ENCODE data around the gene PGR.

Gene PGR

DNA sequence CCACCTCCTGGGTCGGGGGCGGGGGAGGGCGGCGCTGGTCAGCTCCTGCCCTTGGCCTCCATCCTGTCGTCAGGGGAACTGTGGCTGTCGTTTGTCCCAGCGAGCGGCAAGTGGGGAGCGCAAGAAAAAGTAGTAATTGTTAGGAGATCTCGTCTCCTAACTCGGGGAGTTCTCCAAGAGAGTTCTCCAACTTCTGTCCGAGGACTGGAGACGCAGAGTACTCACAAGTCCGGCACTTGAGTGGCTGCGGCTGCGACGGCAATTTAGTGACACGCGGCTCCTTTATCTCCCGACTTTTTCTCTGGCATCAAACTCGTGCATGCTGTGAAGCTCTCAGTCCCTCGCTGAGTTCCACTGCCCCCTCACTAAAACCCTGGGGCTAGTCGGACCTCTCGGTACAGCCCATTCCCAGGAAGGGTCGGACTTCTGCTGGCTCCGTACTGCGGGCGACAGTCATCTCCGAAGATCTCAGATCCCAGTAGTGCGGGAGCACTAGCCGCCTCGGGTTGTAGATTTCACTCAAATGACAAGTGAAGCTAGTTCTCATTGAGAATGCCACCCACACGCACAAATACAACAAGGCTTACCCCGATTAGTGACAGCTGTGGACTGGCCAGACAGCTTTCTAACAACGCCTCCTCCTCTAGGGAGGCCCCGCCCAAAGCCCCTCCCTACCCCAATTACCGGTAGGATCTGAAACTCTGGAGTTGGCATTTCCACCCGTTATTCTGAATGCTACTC, at the start of gene PGR:
Gene PGR (minus strand): TSS at position 611 of the 741 bp plus-strand sequence. CDS start 743 bp downstream, outside the sequence.
- DNase-seq = no peak

DNA sequence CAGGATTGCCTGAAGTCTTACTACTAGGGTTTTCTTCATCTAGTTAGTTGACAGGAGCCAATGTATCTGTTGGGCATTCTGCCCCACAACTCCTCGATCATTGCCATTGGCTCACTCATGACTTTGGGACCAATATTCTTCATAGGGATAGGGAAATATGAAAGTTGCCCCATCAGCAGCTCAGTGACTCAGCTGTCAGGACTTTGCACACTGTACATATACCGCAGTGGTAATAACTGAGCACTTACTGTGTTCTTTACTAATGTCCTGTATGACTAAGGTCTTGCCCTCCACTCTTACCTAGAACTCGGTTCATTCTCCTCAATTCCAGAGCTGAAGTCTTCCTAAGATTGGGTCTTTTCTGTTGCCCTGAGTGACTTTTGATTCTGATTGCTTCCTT, 46.8 kb upstream of the PGR start:
- peak; percentile 4 for DNase-seq

DNA sequence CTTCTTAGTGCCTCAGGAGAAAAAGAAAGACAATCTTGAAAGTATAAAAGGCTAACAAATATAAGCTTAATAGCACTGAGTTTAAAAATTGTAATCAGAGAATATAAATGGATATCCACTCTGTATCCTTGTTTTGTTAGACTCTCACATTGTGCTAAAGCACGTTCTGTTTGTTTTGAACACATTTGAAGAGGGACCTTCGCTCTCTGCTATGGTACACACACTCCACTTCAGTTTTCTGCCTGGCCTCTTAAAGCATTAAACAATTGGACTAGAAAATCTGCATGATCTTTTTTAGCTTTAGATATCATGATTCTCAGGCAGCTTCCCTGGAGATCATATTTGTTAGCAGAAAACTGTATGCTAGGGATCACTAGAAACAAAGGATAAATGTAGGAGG, 40.3 kb upstream of the PGR start:
- DNase-seq = no peak

DNA sequence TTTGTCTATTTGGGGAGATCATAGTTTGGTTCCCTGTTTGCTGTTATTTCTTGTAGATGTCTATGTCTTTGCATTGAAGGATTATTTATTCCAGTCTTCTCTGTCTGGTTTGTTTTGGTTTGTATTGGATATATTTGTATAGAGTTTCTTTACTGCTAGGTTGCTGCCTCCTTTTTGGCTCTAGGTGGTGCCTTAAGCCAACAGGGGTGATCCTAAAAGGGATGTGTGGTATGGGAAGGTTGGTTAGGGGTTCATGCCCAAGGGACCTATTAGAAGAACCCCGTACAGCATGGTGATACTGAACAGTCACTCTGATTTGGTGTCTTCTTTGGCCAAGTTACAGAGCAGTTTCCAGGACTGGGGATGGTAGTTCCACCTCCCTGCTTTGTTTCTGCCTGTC, 36.4 kb upstream of the PGR start:
- no peak for DNase-seq

DNA sequence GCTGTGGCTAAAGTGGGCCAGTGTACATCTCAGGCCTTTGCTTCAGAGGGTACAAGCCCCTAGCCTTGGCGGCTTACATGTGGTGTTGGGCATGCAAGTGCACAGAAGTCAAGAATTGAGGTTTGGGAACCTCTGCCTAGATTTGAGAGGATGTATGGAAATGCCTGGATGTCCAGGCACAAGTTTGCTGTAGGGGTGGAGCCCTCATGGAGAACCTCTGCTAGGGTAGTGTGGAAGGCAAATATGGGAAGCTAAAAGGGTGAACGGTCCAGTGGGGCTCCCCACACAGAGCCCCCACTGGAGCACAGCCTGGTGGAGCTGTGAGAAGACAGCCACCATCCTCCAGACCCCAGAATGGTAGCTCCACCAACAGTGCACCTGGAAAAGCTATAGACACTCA, 28.5 kb upstream of the PGR start:
- DNase-seq = no peak

GRCh38 chr11:101138245-101138930, 8.8 kb upstream of the PGR start:
- DNase-seq = no peak

DNA sequence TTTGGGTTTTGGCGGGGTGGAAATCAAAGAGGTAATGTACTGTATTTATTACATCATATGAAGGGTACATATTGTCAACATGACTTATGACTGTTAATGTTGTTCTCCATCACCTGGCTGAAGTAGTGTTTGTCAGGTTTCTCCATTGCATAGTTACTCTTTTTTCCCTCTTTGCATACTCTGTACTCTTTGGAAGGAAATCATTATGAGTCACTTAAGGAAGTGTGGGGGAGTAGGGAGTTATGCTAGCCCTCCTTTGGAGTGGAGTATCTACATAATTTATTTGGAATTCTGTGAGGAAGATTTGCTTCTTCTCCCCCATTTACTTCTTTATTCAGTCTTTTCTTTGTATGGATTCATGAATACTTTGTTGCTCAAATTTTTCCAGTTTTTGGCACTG, 3.6 kb upstream of the PGR start:
- no peak for DNase-seq

DNA sequence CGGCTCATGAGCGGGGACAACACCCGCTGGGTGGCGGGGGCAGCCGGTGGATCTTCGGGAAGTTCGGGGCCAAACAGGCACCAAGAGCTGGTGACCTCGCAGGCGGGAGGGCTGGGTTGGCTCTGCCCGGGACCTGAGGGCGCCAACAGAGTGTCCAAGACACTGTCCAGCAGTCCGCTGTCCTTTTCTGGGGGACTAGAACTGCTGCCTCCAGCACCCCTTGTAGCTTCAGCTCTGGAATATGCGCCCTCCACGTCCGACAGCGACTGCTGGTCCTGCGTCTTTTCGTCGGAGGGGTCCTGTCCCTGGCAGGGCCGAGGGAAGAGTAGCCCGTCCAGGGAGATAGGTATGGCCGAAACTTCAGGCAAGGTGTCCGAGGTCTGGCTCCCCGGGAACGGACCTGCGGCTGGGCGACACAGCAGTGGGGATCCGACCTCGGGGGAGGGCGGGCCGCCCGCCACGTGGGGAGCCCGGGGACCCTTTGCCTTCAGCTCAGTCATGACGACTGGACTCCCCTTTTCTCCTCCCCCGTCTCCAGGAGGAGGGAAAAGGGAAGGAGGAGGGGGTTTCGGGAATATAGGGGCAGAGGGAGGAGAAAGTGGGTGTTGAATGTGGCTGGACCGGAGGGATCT, 926 bp downstream of the PGR start:
- DNase-seq = no peak

DNA sequence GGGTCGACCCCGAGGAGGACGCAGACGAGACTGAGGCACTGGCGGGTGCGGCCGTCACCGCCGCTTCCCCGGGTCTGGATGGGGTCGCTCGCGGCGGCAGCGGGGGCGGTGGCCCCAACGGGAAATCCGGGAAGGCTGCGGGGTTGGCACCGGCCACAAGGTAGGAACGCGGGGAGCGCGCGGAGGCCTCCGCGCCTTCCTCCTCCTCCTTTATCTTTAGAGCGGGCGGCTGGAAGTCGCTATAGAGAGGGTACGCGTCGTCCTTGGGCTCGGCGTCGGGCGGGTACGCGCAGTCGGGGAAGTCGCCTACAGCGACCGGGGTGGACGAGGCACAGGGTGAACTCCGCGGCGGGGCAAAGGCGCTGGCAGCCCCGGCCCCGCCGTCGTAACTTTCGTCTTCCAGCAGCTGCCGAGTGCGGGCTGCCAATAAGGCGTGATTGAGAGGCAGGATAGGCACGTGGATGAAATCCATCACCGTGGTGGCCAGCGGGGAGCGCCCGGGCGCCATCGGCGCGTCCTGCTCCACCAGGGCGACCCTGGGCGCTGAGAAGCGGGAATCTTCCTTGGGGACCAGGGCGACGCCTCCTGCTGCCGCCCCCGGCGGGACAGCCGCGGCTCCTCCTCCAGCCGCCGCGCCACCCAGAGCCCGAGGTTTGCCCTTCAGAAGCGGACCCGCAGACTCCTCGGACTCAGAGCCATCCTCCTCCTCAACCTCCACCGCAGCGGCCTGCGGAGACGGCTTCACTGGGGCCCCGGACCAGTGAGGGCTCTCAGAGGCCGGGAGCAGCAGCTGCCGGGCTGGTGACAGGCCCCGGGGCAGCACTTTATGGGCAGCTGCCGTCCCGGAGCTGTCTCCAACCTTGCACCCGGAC, 1.7 kb downstream of the PGR start:
- DNase-seq = no peak

GRCh38 chr11:101127197-101127698, 2.4 kb downstream of the PGR start:
- DNase-seq = no peak

GRCh38 chr11:101126551-101127196, 2.9 kb downstream of the PGR start:
- DNase-seq = no peak

DNA sequence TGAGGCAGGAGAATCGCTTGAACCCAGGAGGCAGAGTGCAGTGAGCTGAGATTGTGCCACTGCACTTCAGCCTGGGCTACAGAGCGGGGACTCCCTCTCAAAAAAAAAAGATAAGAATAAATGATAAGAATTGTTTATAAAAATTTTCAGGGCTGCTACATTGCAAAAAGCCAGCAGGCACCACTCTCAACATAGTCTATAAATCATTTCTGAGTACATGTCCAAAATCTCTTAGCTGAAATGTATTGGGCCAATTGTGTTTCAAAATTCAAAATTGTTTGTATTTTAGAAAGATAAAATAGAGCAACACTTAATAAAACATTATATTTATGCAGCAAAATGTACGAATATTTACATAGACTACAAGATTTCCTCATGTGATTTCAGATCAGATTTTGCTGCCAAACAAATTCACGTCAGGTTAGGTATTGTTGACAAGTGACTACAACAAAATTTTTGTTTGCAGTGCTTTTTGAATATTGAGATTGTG, 13.9 kb downstream of the PGR start:
- DNase-seq = no peak

DNA sequence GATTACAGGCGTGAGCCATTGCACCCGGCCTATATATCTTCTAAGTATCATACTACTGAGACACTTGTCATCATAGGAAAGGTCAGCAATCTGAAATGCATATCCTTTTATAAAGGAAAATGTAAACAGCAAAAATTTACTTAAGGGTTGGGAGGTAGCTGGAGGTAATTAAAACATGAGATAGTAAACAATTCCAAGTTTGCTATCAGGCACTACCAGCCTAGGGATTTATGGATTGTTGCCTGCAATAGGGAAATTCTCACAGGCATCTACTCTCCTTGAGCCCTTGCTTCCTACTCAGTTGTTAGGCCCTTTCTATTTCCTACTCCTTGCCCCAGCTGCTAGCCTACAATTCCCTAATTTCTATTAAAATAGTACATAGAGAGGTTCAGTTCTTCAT, 16.1 kb downstream of the PGR start:
- DNase-seq = no peak

DNA sequence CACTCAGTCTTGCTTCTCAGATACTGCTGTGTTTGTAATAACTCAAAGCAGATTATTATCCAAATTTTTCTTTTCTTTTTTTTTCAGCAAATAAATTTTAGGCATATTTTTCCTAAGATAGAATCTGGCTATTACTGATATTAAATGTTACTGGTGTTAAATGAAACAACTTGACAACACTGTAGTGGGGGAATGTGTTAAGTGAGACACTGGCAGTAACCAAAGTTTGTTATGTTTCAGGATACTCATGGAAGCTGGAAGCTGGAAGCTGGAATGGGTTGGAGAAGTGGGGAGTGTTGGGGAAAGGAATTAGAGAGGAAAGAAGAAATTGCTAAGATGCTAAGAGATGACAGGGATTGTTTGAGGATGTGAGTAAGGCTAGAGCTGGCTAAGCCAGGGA, 24.9 kb downstream of the PGR start:
- no peak for DNase-seq

GRCh38 chr11:101103433-101103832, 26.2 kb downstream of the PGR start:
- DNase-seq = no peak

DNA sequence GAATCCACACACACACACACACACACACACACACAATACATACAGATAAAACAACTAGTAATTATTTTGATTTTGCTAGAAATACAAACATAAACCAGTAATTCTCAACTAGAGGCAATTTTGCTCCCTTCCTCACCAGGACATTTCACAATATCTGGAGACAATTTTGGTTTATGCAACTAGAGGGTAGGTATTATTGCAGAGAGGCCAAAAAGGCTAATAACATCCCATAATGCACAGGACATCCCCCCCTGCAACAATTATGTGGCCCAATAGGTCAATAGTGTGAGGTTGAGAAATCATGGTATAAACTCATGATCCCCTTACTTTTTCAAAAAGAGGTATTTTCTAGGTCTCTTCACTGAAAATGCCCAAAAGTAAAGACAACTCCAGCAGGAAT, 29.0 kb downstream of the PGR start:
- DNase-seq = no peak

DNA sequence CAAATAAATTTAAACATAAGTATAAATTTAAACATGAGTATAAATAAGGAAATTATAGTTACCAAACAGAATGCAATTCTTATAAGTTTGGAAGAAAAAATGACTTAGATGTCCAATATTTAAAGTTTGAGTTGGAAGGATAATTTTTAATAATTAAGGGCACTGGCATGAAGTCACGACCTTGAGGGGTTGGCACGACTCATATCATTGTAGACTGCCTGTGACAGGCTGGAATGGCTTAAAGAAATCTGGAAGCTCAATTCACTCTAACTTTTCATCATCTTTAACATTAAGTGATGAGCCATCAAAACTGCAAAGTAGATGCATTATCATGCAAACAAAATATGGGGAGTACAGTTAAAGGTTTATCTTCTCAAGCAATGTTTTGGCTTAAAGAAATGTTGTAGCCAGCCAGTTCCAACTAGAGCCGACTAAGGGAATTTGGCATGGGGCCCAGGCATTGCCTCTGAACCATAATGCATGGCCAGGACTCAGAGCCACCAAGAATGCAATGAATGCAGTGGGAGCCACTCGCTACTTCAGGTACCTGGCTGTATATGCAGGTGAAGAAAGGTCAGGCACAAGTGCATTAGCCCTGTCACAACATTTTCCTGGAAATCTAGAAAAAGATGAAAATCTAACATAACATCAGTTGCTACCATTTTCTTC, 33.4 kb downstream of the PGR start:
- DNase-seq = peak; percentile 1

DNA sequence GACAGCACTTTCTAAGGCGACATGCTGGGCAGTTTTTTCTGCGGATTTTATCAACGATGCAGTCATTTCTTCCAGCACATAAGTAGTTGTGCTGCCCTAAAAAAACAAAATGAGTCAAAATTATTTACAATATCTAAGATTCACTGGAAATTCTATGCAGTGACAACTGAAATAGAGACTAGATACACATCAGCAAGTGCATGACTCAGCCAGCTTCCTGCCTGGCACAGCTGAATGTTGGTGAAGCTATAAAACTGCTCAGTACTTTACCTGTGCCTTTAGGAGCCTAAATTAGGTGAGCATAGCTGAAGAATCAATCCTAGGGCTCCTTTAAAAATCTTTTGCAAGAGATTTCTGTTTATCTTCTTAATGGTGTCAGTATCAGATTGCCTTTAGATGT, 37.8 kb downstream of the PGR start:
- DNase-seq = no peak

DNA sequence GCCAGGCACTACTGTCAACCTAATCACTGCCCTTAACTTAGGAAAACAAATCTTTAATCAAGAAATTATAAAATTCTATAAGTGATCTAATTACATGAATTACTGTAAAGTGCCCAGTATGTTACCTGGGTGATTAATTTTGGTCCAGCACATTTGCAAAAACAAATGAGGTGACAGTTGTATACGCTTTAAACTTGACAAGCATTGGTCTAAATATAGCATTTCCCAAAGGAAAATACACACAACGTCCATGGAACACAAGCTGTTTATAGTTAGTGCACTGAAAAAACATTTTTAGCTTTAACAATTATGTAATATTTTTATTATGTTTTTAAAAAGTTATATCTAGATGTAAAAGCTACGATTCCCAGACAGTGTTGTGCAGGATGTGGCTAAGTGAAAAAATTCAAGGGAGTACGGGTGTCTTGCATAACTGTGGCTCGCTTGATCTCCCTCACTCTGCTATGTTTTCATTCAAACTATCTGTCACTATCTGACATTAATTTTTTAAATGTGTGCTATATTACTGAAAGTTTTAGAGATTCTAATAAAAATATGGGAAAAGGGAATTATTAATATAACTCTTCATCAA, 38.8 kb downstream of the PGR start:
- DNase-seq = no peak

GRCh38 chr11:101083335-101083734, 46.3 kb downstream of the PGR start:
- no peak for DNase-seq

DNA sequence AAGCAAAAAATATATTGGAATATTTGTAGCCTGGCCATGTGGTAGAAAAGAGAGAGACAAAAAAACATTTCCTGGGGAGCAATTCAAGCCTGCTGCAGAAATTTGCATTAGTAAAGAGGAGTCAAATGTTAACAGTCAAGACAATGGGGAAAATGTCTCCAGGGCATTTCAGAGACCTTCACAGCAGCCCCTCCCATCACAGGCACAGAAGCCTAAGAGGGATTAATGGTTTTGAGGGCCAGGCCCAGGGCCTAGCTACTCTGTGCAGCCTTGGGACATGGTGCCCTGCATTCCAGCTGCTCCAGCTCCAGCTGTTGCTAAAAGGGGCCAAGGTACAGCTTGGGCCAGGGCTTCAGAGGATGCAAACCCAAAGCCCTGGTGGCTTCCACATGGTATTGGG, 46.8 kb downstream of the PGR start:
- no peak for DNase-seq
